GM21381 (cell line): Measurements from ENCODE around the gene GIMAP6.
A peak's percentile ranks its signal among the peaks of the same experiment; 100 is the strongest.
"Not testable (repeated sequence)": the region's sequence is repeated elsewhere in the genome, so short reads cannot be mapped to it uniquely, and the experiment has no call there.

ENCODE experiments used
- ATAC-seq: cut with Tn5 transposase; IDR thresholded peaks from one replicate; pipeline ENCODE4 v1.9.1; 2021; ENCODE audit warnings: mild to moderate bottlenecking, moderate library complexity; ENCODE audit not compliant: unreplicated experiment

The GIMAP6 gene

GRCh38 chr7:150631866-150632864, at the start of gene GIMAP6:
TSS of gene GIMAP6 (minus strand) at chr7:150632385. CDS start at chr7:150630142, 2,243 bp downstream.
- peak; percentile 86 for ATAC-seq

- not testable (repeated sequence) for ATAC-seq
These were observed 48.2 kb upstream of the GIMAP6 start for GRCh38 chr7:150680364-150680763.

GRCh38 chr7:150678601-150679000, 46.4 kb upstream of the GIMAP6 start:
- ATAC-seq, result not testable (repeated sequence)

GRCh38 chr7:150676854-150677253, 44.7 kb upstream of the GIMAP6 start:
- ATAC-seq, result not testable (repeated sequence)

GRCh38 chr7:150676276-150676675, 44.1 kb upstream of the GIMAP6 start:
- not testable (repeated sequence) for ATAC-seq

- no peak for ATAC-seq
These were observed 43.5 kb upstream of the GIMAP6 start for GRCh38 chr7:150675714-150676113.

- ATAC-seq, result not testable (repeated sequence)
These were observed 39.8 kb upstream of the GIMAP6 start for GRCh38 chr7:150671798-150672585.

GRCh38 chr7:150668977-150669376, 36.8 kb upstream of the GIMAP6 start:
- no peak for ATAC-seq

- peak; percentile 79 for ATAC-seq
These were observed 36.3 kb upstream of the GIMAP6 start for GRCh38 chr7:150668472-150668911.

GRCh38 chr7:150666412-150666811, 34.2 kb upstream of the GIMAP6 start:
- ATAC-seq, result no peak

- no peak for ATAC-seq
These were observed 33.7 kb upstream of the GIMAP6 start for GRCh38 chr7:150665896-150666295.

GRCh38 chr7:150665089-150665748, 33.0 kb upstream of the GIMAP6 start:
- ATAC-seq, result no peak

GRCh38 chr7:150663802-150664494, 31.8 kb upstream of the GIMAP6 start:
- peak; percentile 33 for ATAC-seq

GRCh38 chr7:150662821-150663220, 30.6 kb upstream of the GIMAP6 start:
- ATAC-seq, result not testable (repeated sequence)

- no peak for ATAC-seq
These were observed 28.9 kb upstream of the GIMAP6 start for GRCh38 chr7:150660939-150661613.

- no peak for ATAC-seq
These were observed 25.3 kb upstream of the GIMAP6 start for GRCh38 chr7:150657526-150657925.

GRCh38 chr7:150656047-150656446, 23.9 kb upstream of the GIMAP6 start:
- ATAC-seq, result no peak

- no peak for ATAC-seq
These were observed 22.5 kb upstream of the GIMAP6 start for GRCh38 chr7:150654692-150655091.

- ATAC-seq, result no peak
These were observed 16.8 kb upstream of the GIMAP6 start for GRCh38 chr7:150649080-150649385.
